ENCODE results near the gene CAPZB.

The CAPZB gene

GRCh38 chr1:19449454-19450228, 35.7 kb downstream of the CAPZB start:
- Mint-ChIP-seq H3K4me1 (peaks cover 100% of the 10 kb centered on the region), H3K4me3 (peak overlapping the region; percentile 70 to 75), H3K27ac (peak overlapping the region; percentile 13 to 97), H3K9me3 (no peaks in the 10 kb centered on the region), H3K27me3 (no peaks in the 10 kb centered on the region)
- ATAC-seq (no peak), DNase-seq (no peak)

- no peaks in the 10 kb centered on the region for H3K9me3 Mint-ChIP-seq
- H3K27me3 Mint-ChIP-seq, result no peaks in the 10 kb centered on the region
- H3K4me1 Mint-ChIP-seq, result peaks cover 100% of the 10 kb centered on the region
- ATAC-seq, result peak; percentile 95
- peak overlapping the region; percentile 97 to 98 for H3K27ac Mint-ChIP-seq
- peak overlapping the region; percentile 70 to 75 for H3K4me3 Mint-ChIP-seq
- peak; percentile 45 to 66 for DNase-seq
Measured at GRCh38 chr1:19448491-19449439, 36.6 kb downstream of the CAPZB start.

GRCh38 chr1:19447550-19447949, 37.8 kb downstream of the CAPZB start:
- peak overlapping the region; percentile 70 to 75 for H3K4me3 Mint-ChIP-seq
- peak overlapping the region; percentile 97 to 98 for H3K27ac Mint-ChIP-seq
- peaks cover 100% of the 10 kb centered on the region for H3K4me1 Mint-ChIP-seq
- H3K27me3 Mint-ChIP-seq, result no peaks in the 10 kb centered on the region
- ATAC-seq (no peak), DNase-seq (no peak)
- H3K9me3 Mint-ChIP-seq, result no peaks in the 10 kb centered on the region

- Mint-ChIP-seq H3K27ac (peak overlapping the region; percentile 44 to 49), H3K9me3 (no peaks in the 10 kb centered on the region), H3K4me1 (peaks cover 100% of the 10 kb centered on the region), H3K27me3 (no peaks in the 10 kb centered on the region), H3K4me3 (peak overlapping the region; percentile 65 to 83)
- DNase-seq (no peak), ATAC-seq (no peak)
Measured at GRCh38 chr1:19445417-19446342, 39.7 kb downstream of the CAPZB start.

- H3K4me1 Mint-ChIP-seq, result peaks cover 100% of the 10 kb centered on the region
- H3K27ac Mint-ChIP-seq, result peak overlapping the region in 1 of 2 donors; percentile 27
- ATAC-seq, result no peak
- no peaks in the 10 kb centered on the region for H3K9me3 Mint-ChIP-seq
- DNase-seq, result no peak
- H3K4me3 Mint-ChIP-seq, result peak overlapping the region; percentile 65 to 83
- no peaks in the 10 kb centered on the region for H3K27me3 Mint-ChIP-seq
Measured at GRCh38 chr1:19444296-19445021, 40.9 kb downstream of the CAPZB start.

- H3K9me3 Mint-ChIP-seq, result no peaks in the 10 kb centered on the region
- DNase-seq (no peak), ATAC-seq (no peak)
- H3K4me1 Mint-ChIP-seq, result peaks cover 100% of the 10 kb centered on the region
- H3K4me3 Mint-ChIP-seq, result no peak overlapping the region
- H3K27ac Mint-ChIP-seq, result peak overlapping the region in 1 of 2 donors; percentile 59
- H3K27me3 Mint-ChIP-seq, result no peaks in the 10 kb centered on the region
Measured at GRCh38 chr1:19443326-19443725, 42.0 kb downstream of the CAPZB start.

- Mint-ChIP-seq H3K27ac (peak overlapping the region in 1 of 2 donors; percentile 52), H3K4me3 (no peak overlapping the region)
Measured at GRCh38 chr1:19442154-19443096, 42.9 kb downstream of the CAPZB start.

GRCh38 chr1:19441048-19441780, 44.1 kb downstream of the CAPZB start:
- ATAC-seq (no peak), DNase-seq (no peak)
- H3K4me3 Mint-ChIP-seq, result no peak overlapping the region
- peak overlapping the region in 1 of 2 donors; percentile 64 for H3K27ac Mint-ChIP-seq
- peaks cover 100% of the 10 kb centered on the region for H3K4me1 Mint-ChIP-seq
- no peaks in the 10 kb centered on the region for H3K9me3 Mint-ChIP-seq
- no peaks in the 10 kb centered on the region for H3K27me3 Mint-ChIP-seq

More at GRCh38 chr1:19442154-19443096, 42.9 kb downstream of the CAPZB start:
- ATAC-seq (no peak), DNase-seq (no peak)
- H3K9me3 Mint-ChIP-seq, result no peaks in the 10 kb centered on the region
- H3K27me3 Mint-ChIP-seq, result no peaks in the 10 kb centered on the region
- peaks cover 100% of the 10 kb centered on the region for H3K4me1 Mint-ChIP-seq

- Mint-ChIP-seq H3K27me3 (no peaks in the 10 kb centered on the region), H3K9me3 (no peaks in the 10 kb centered on the region), H3K27ac (peak overlapping the region in 1 of 2 donors; percentile 59), H3K4me1 (peaks cover 100% of the 10 kb centered on the region), H3K4me3 (peak overlapping the region; percentile 13 to 20)
- peak; percentile 63 for ATAC-seq
- DNase-seq, result no peak
Measured at GRCh38 chr1:19439464-19440171, 45.7 kb downstream of the CAPZB start.

- Mint-ChIP-seq H3K27ac (peak overlapping the region in 1 of 2 donors; percentile 54), H3K4me3 (no peak overlapping the region), H3K27me3 (no peaks in the 10 kb centered on the region), H3K4me1 (peaks cover 100% of the 10 kb centered on the region), H3K9me3 (no peaks in the 10 kb centered on the region)
- ATAC-seq, result no peak
- DNase-seq, result no peak
Measured at GRCh38 chr1:19438516-19439195, 46.7 kb downstream of the CAPZB start.

GRCh38 chr1:19437891-19438294, 47.4 kb downstream of the CAPZB start:
- Mint-ChIP-seq H3K27ac (peak overlapping the region in 1 of 2 donors; percentile 49), H3K4me1 (peaks cover 100% of the 10 kb centered on the region), H3K27me3 (no peaks in the 10 kb centered on the region), H3K4me3 (no peak overlapping the region), H3K9me3 (no peaks in the 10 kb centered on the region)
- DNase-seq, result no peak
- ATAC-seq, result no peak
